SK-N-MC (cell line): ENCODE results near the gene PARP12.

ENCODE experiments used
- EZH2 ChIP-seq: fragments of 200-600 bp; sonication (generic); IDR thresholded peaks from one replicate; pipeline ENCODE4 v1.6.1; 2017; ENCODE audit warnings: antibody characterized with exemption
- FOXP2 ChIP-seq: optimal IDR thresholded peaks from 2 replicates; pipeline ENCODE3; 2011; ENCODE audit warnings: mild to moderate bottlenecking, moderate library complexity; ENCODE audit not compliant: insufficient read depth; ENCODE audit errors: extremely low read length, control extremely low read depth
- POLR2AphosphoS5 ChIP-seq: IDR thresholded peaks from 2 replicates; pipeline ENCODE4 v1.6.1; 2012; ENCODE audit warnings: mild to moderate bottlenecking, low read depth, low read length, borderline replicate concordance

DNA sequence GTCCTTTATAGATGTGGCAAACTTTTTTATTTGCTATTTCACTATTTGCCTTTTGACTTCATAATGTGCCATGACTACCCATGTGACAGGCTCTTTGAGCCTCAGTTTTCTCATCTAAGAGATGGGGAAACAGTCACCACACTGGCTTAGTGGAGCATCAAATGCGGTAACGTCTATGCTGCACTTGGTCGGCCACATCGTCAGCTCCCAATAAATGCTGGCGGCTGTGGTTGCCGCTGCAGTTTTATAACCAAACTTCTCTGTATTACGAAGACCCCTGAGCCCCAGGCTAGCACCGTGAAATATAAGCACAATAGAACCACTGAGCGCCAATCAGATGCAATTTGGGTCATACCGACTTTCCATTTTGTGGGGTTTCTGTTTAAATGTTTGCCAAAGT, 56.2 kb downstream of the PARP12 start:
- no peak for TF ChIP-seq EZH2
- TF ChIP-seq POLR2AphosphoS5: no peak
- no peak for TF ChIP-seq FOXP2
